Activated T-helper 1 cell treated with anti-CD3 and anti-CD28 coated beads, Interleukin-12 subunit alpha, Interleukin-12 subunit beta, Interleukin-2, Interleukin-4 antibody, amounts not matched to agents 30 ng/mL and 10 ng/mL and 1 ng/mL, durations not matched to agents 14 hours and 24 hours and 36 hours (primary cell): ENCODE measurements around the gene LMCD1. TPM values are rescaled to one million over a fixed set of nuclear protein-coding genes. Genes with fewer than 3 reads are reported as not detected.

Source experiments
- DNase-seq: peaks from one replicate; pipeline ENCODE4 v3.0.0; 2021; ENCODE audit warnings: low spot score
- H3K27ac Mint-ChIP-seq: one replicate; pipeline ENCODE4 v1.8.0; 2021; ENCODE audit warnings: mild to moderate bottlenecking, mixed read lengths
- H3K27me3 Mint-ChIP-seq: one replicate; pipeline ENCODE4 v1.8.0; 2022; ENCODE audit warnings: mild to moderate bottlenecking, moderate library complexity, mixed read lengths; ENCODE audit not compliant: insufficient read depth
- H3K36me3 Mint-ChIP-seq: one replicate; pipeline ENCODE4 v1.8.0; 2021; ENCODE audit warnings: low read depth, mixed read lengths
- H3K4me1 Mint-ChIP-seq: one replicate; pipeline ENCODE4 v1.8.0; 2021; ENCODE audit warnings: low read depth, mixed read lengths
- H3K4me3 Mint-ChIP-seq: one replicate; pipeline ENCODE4 v1.8.0; 2021; ENCODE audit warnings: mild to moderate bottlenecking, moderate library complexity, mixed read lengths
- H3K9me3 Mint-ChIP-seq: one replicate; pipeline ENCODE4 v1.8.0; 2021; ENCODE audit warnings: mixed read lengths
- intact Hi-C: fragments of 100-400 bp; cut with micrococcal nuclease; formaldehyde crosslinking; loops from one replicate; pipeline ENCODE4 v1.15.1; 2024
- total RNA-seq: library from RNA; stranded (reverse); gene quantifications from 2 replicates; pipeline ENCODE4 v1.2.3, GENCODE V29; 2022

The LMCD1 gene
- total RNA-seq, 1 donor from 2014 or later: 0.52 TPM

GRCh38 chr3:8604988-8605387, 103.4 kb downstream of the LMCD1 start:
- no peaks in the 10 kb centered on the region for H3K4me1 Mint-ChIP-seq
- intact Hi-C loops: loop anchor here (5.0 kb wide), 1 partner anchor 163 kb away; no protein-coding TSS in a partner anchor
- no peaks in the 10 kb centered on the region for H3K27me3 Mint-ChIP-seq
- no peaks in the 10 kb centered on the region for H3K9me3 Mint-ChIP-seq
- no peak overlapping the region for H3K4me3 Mint-ChIP-seq
- H3K27ac Mint-ChIP-seq: no peak overlapping the region
- no peaks in the 10 kb centered on the region for H3K36me3 Mint-ChIP-seq
- no peak for DNase-seq

- no peaks in the 10 kb centered on the region for H3K36me3 Mint-ChIP-seq
Measured at GRCh38 chr3:8606701-8607231, 105.1 kb downstream of the LMCD1 start.

GRCh38 chr3:8607234-8608040, 105.8 kb downstream of the LMCD1 start:
- no peaks in the 10 kb centered on the region for H3K9me3 Mint-ChIP-seq
- no peaks in the 10 kb centered on the region for H3K36me3 Mint-ChIP-seq
- no peak overlapping the region for H3K27ac Mint-ChIP-seq
- DNase-seq: no peak
- H3K27me3 Mint-ChIP-seq: no peaks in the 10 kb centered on the region
- H3K4me3 Mint-ChIP-seq: no peak overlapping the region
- H3K4me1 Mint-ChIP-seq: no peaks in the 10 kb centered on the region
- intact Hi-C loops: loop anchor here (5.0 kb wide), 1 partner anchor 165 kb away; no protein-coding TSS in a partner anchor

More at GRCh38 chr3:8606701-8607231, 105.1 kb downstream of the LMCD1 start:
- Mint-ChIP-seq H3K27me3 (no peaks in the 10 kb centered on the region), H3K4me1 (no peaks in the 10 kb centered on the region), H3K4me3 (no peak overlapping the region), H3K9me3 (no peaks in the 10 kb centered on the region), H3K27ac (no peak overlapping the region)
- intact Hi-C loops: loop anchor here (5.0 kb wide), 1 partner anchor 164 kb away; no protein-coding TSS in a partner anchor
- DNase-seq: no peak

- no peaks in the 10 kb centered on the region for H3K36me3 Mint-ChIP-seq
- no peak for DNase-seq
- H3K4me3 Mint-ChIP-seq: no peak overlapping the region
- intact Hi-C loops: loop anchor here (5.0 kb wide), 1 partner anchor 166 kb away; no protein-coding TSS in a partner anchor
- no peak overlapping the region for H3K27ac Mint-ChIP-seq
- no peaks in the 10 kb centered on the region for H3K4me1 Mint-ChIP-seq
- no peaks in the 10 kb centered on the region for H3K9me3 Mint-ChIP-seq
- no peaks in the 10 kb centered on the region for H3K27me3 Mint-ChIP-seq
Measured at GRCh38 chr3:8608041-8608790, 106.6 kb downstream of the LMCD1 start.

- intact Hi-C loops: loop anchor here (5.0 kb wide), 1 partner anchor 167 kb away; no protein-coding TSS in a partner anchor
- DNase-seq: no peak
- Mint-ChIP-seq H3K27me3 (no peaks in the 10 kb centered on the region), H3K9me3 (no peaks in the 10 kb centered on the region), H3K4me1 (no peaks in the 10 kb centered on the region), H3K36me3 (no peaks in the 10 kb centered on the region), H3K4me3 (no peak overlapping the region), H3K27ac (no peak overlapping the region)
Measured at GRCh38 chr3:8608791-8609467, 107.3 kb downstream of the LMCD1 start.

- no peaks in the 10 kb centered on the region for H3K4me1 Mint-ChIP-seq
- no peaks in the 10 kb centered on the region for H3K27me3 Mint-ChIP-seq
- H3K4me3 Mint-ChIP-seq: no peak overlapping the region
- DNase-seq: no peak
- intact Hi-C loops: no loop called here
- no peak overlapping the region for H3K27ac Mint-ChIP-seq
- no peaks in the 10 kb centered on the region for H3K36me3 Mint-ChIP-seq
- no peaks in the 10 kb centered on the region for H3K9me3 Mint-ChIP-seq
Measured at GRCh38 chr3:8610951-8611350, 109.3 kb downstream of the LMCD1 start.

- Mint-ChIP-seq H3K4me3 (no peak overlapping the region), H3K36me3 (no peaks in the 10 kb centered on the region), H3K9me3 (no peaks in the 10 kb centered on the region), H3K27ac (no peak overlapping the region), H3K27me3 (no peaks in the 10 kb centered on the region), H3K4me1 (no peaks in the 10 kb centered on the region)
- intact Hi-C loops: no loop called here
- DNase-seq: no peak
Measured at GRCh38 chr3:8617921-8618320, 116.3 kb downstream of the LMCD1 start.

- no peaks in the 10 kb centered on the region for H3K4me1 Mint-ChIP-seq
- no peak for DNase-seq
- H3K27ac Mint-ChIP-seq: no peak overlapping the region
- no peaks in the 10 kb centered on the region for H3K36me3 Mint-ChIP-seq
- no peaks in the 10 kb centered on the region for H3K27me3 Mint-ChIP-seq
- no peaks in the 10 kb centered on the region for H3K9me3 Mint-ChIP-seq
- intact Hi-C loops: no loop called here
- no peak overlapping the region for H3K4me3 Mint-ChIP-seq
Measured at GRCh38 chr3:8618950-8619349, 117.3 kb downstream of the LMCD1 start.

- H3K9me3 Mint-ChIP-seq: no peaks in the 10 kb centered on the region
- no peak overlapping the region for H3K27ac Mint-ChIP-seq
- intact Hi-C loops: no loop called here
- H3K27me3 Mint-ChIP-seq: no peaks in the 10 kb centered on the region
- H3K4me1 Mint-ChIP-seq: no peaks in the 10 kb centered on the region
- no peaks in the 10 kb centered on the region for H3K36me3 Mint-ChIP-seq
- no peak overlapping the region for H3K4me3 Mint-ChIP-seq
- DNase-seq: no peak
Measured at GRCh38 chr3:8619548-8619947, 117.9 kb downstream of the LMCD1 start.

GRCh38 chr3:8621141-8621540, 119.5 kb downstream of the LMCD1 start:
- H3K4me1 Mint-ChIP-seq: no peaks in the 10 kb centered on the region
- H3K9me3 Mint-ChIP-seq: no peaks in the 10 kb centered on the region
- H3K27ac Mint-ChIP-seq: no peak overlapping the region
- DNase-seq: no peak
- no peak overlapping the region for H3K4me3 Mint-ChIP-seq
- no peaks in the 10 kb centered on the region for H3K36me3 Mint-ChIP-seq
- H3K27me3 Mint-ChIP-seq: no peaks in the 10 kb centered on the region
- intact Hi-C loops: loop anchor here (5.0 kb wide), 1 partner anchor 179 kb away; no protein-coding TSS in a partner anchor

- Mint-ChIP-seq H3K4me3 (no peak overlapping the region), H3K27ac (no peak overlapping the region), H3K27me3 (no peaks in the 10 kb centered on the region), H3K9me3 (no peaks in the 10 kb centered on the region), H3K4me1 (no peaks in the 10 kb centered on the region), H3K36me3 (no peaks in the 10 kb centered on the region)
- intact Hi-C loops: loop anchor here (5.0 kb wide), 1 partner anchor 180 kb away; no protein-coding TSS in a partner anchor
- DNase-seq: no peak
Measured at GRCh38 chr3:8621872-8622271, 120.2 kb downstream of the LMCD1 start.

- Mint-ChIP-seq H3K27me3 (no peaks in the 10 kb centered on the region), H3K27ac (no peak overlapping the region), H3K4me3 (peak overlapping the region; percentile 16), H3K36me3 (no peaks in the 10 kb centered on the region), H3K4me1 (no peaks in the 10 kb centered on the region), H3K9me3 (no peaks in the 10 kb centered on the region)
- intact Hi-C loops: loop anchor here (5.0 kb wide), 1 partner anchor 181 kb away; no protein-coding TSS in a partner anchor
- DNase-seq: no peak
Measured at GRCh38 chr3:8622873-8623691, 121.5 kb downstream of the LMCD1 start.
